Stimulated activated CD4-positive, alpha-beta T cell treated with anti-CD3 and anti-CD28 coated beads, Interleukin-1b, Interleukin-23, amount 100 ng/mL, for 1 hour (primary cell): ENCODE data around the gene NHEJ1.

ENCODE experiments used
- DNase-seq, 2 donors: peaks; one replicate each; pipeline ENCODE4 v3.0.0-alpha.2; 2020; ENCODE audit warnings: low read depth in 2 of 2

The NHEJ1 gene

GRCh38 chr2:219087848-219088247 lies 72.8 kb downstream of the NHEJ1 start:
- no peak for DNase-seq

GRCh38 chr2:219087361-219087760 lies 73.3 kb downstream of the NHEJ1 start:
- DNase-seq = no peak

- no peak for DNase-seq
These were observed 74.4 kb downstream of the NHEJ1 start for GRCh38 chr2:219086196-219086595.

GRCh38 chr2:219084791-219085190 lies 75.8 kb downstream of the NHEJ1 start:
- no peak for DNase-seq

- DNase-seq = no peak
These were observed 78.2 kb downstream of the NHEJ1 start for GRCh38 chr2:219082332-219082958.

GRCh38 chr2:219081701-219082331 lies 78.8 kb downstream of the NHEJ1 start:
- no peak for DNase-seq

GRCh38 chr2:219081096-219081495 lies 79.5 kb downstream of the NHEJ1 start:
- DNase-seq = no peak

GRCh38 chr2:219079417-219079816 lies 81.2 kb downstream of the NHEJ1 start:
- no peak for DNase-seq

- DNase-seq = no peak
These were observed 81.7 kb downstream of the NHEJ1 start for GRCh38 chr2:219078951-219079350.

GRCh38 chr2:219078126-219078525 lies 82.5 kb downstream of the NHEJ1 start:
- DNase-seq = no peak

GRCh38 chr2:219076253-219076652 lies 84.4 kb downstream of the NHEJ1 start:
- DNase-seq = no peak

GRCh38 chr2:219073413-219074129 lies 87.0 kb downstream of the NHEJ1 start:
- no peak for DNase-seq

- DNase-seq = no peak
These were observed 87.8 kb downstream of the NHEJ1 start for GRCh38 chr2:219072741-219073250.

- no peak for DNase-seq
These were observed 89.3 kb downstream of the NHEJ1 start for GRCh38 chr2:219071131-219071816.

GRCh38 chr2:219065484-219065883 lies 95.1 kb downstream of the NHEJ1 start:
- no peak for DNase-seq

GRCh38 chr2:219062081-219062480 lies 98.5 kb downstream of the NHEJ1 start:
- DNase-seq = no peak

GRCh38 chr2:219060821-219061791 lies 99.5 kb downstream of the NHEJ1 start, which contains the start of gene IHH:
IHH (minus strand) TSS chr2:219060921; CDS start chr2:219060467, 454 bp downstream.
- DNase-seq = no peak

GRCh38 chr2:219059725-219060682 lies 100.6 kb downstream of the NHEJ1 start:
- no peak for DNase-seq

GRCh38 chr2:219059375-219059724 lies 101.3 kb downstream of the NHEJ1 start:
- DNase-seq = no peak
